T-helper 2 cell (primary cell): Measurements from ENCODE around the gene HIPK2.

Source experiments
- DNase-seq, 5 experiments: peaks; one replicate each; pipeline versions ENCODE4 v3.0.0 to v3.0.0-alpha.2; 2012 to 2022

The HIPK2 gene

GRCh38 chr7:139669106-139670061 is 108.4 kb downstream of the HIPK2 start:
- no peak for DNase-seq

GRCh38 chr7:139667377-139667776 is 110.4 kb downstream of the HIPK2 start:
- DNase-seq: no peak

GRCh38 chr7:139666501-139666900 is 111.3 kb downstream of the HIPK2 start:
- DNase-seq: no peak

GRCh38 chr7:139664434-139664833 is 113.4 kb downstream of the HIPK2 start:
- no peak for DNase-seq

- DNase-seq: no peak
These were observed 114.1 kb downstream of the HIPK2 start for GRCh38 chr7:139663608-139664177.

GRCh38 chr7:139661903-139662302 is 115.9 kb downstream of the HIPK2 start:
- no peak for DNase-seq

GRCh38 chr7:139661043-139661440 is 116.8 kb downstream of the HIPK2 start:
- DNase-seq: no peak

- DNase-seq: no peak
These were observed 117.3 kb downstream of the HIPK2 start for GRCh38 chr7:139660317-139661042.

GRCh38 chr7:139659922-139660316 is 117.9 kb downstream of the HIPK2 start:
- no peak for DNase-seq

GRCh38 chr7:139658908-139659675 is 118.7 kb downstream of the HIPK2 start:
- DNase-seq: no peak

GRCh38 chr7:139658296-139658695 is 119.5 kb downstream of the HIPK2 start:
- no peak for DNase-seq

GRCh38 chr7:139657725-139658124 is 120.1 kb downstream of the HIPK2 start:
- no peak for DNase-seq

- DNase-seq: no peak
These were observed 121.4 kb downstream of the HIPK2 start for GRCh38 chr7:139656387-139656786.

- DNase-seq: no peak
These were observed 122.5 kb downstream of the HIPK2 start for GRCh38 chr7:139655305-139655704.

GRCh38 chr7:139654276-139655181 is 123.3 kb downstream of the HIPK2 start:
- DNase-seq: no peak

GRCh38 chr7:139651914-139652313 is 125.9 kb downstream of the HIPK2 start:
- no peak for DNase-seq

GRCh38 chr7:139651308-139651707 is 126.5 kb downstream of the HIPK2 start:
- no peak for DNase-seq

GRCh38 chr7:139650429-139651100 is 127.2 kb downstream of the HIPK2 start:
- DNase-seq: no peak

GRCh38 chr7:139648941-139649425 is 128.8 kb downstream of the HIPK2 start:
- DNase-seq: no peak

GRCh38 chr7:139648391-139648861 is 129.4 kb downstream of the HIPK2 start:
- DNase-seq: no peak
